DOHH2 (cell line): ENCODE data around the gene TRRAP.

Experiments used
- H3F3A ChIP-seq: fragments of 200-600 bp; sonication (generic), shearing (Covaris generic); 2 replicates; pipeline ENCODE4 v1.6.0; 2016; ENCODE audit warnings: antibody characterized with exemption, mild to moderate bottlenecking; ENCODE audit not compliant: control insufficient read depth, insufficient read depth
- H3K27ac ChIP-seq: fragments of 200-600 bp; sonication (generic); 2 replicates; pipeline ENCODE4 v1.5.1; 2014; ENCODE audit warnings: low read depth, mild to moderate bottlenecking, low read length, moderate library complexity
- H3K27me3 ChIP-seq: fragments of 200-600 bp; sonication (generic); 2 replicates; pipeline ENCODE4 v1.6.1; 2014; ENCODE audit warnings: mild to moderate bottlenecking, low read length, mixed read lengths; ENCODE audit not compliant: control insufficient read depth
- H3K36me3 ChIP-seq: fragments of 200-600 bp; sonication (generic); 2 replicates; pipeline ENCODE4 v1.6.1; 2014; ENCODE audit warnings: mild to moderate bottlenecking, low read length, moderate library complexity, mixed read lengths; ENCODE audit not compliant: control insufficient read depth
- H3K4me1 ChIP-seq: fragments of 200-600 bp; sonication (generic); 2 replicates; pipeline ENCODE4 v1.6.1; 2014; ENCODE audit warnings: mild to moderate bottlenecking, low read length, mixed read lengths; ENCODE audit not compliant: control insufficient read depth
- H3K4me2 ChIP-seq: fragments of 200-600 bp; sonication (generic); 2 replicates; pipeline ENCODE4 v1.6.0; 2014; ENCODE audit warnings: mild to moderate bottlenecking, low read length, moderate library complexity
- H3K4me3 ChIP-seq: fragments of 200-600 bp; sonication (generic); 2 replicates; pipeline ENCODE4 v1.5.1; 2014; ENCODE audit warnings: mild to moderate bottlenecking, low read length, mixed read lengths
- H3K79me2 ChIP-seq: fragments of 200-600 bp; sonication (generic); 2 replicates; pipeline ENCODE4 v1.6.1; 2014; ENCODE audit warnings: mild to moderate bottlenecking, low read length, mixed read lengths; ENCODE audit not compliant: control insufficient read depth
- H3K9me2 ChIP-seq: fragments of 200-600 bp; sonication (generic); replicated peaks from 2 replicates; pipeline ENCODE4 v1.6.1; 2014; ENCODE audit warnings: mild to moderate bottlenecking, low read length, mixed read lengths; ENCODE audit not compliant: control insufficient read depth
- H3K9me3 ChIP-seq: fragments of 200-600 bp; sonication (generic); 2 replicates; pipeline ENCODE4 v1.6.1; 2014; ENCODE audit warnings: antibody characterized with exemption, low read length, mixed read lengths; ENCODE audit not compliant: control insufficient read depth, insufficient read depth
- H4K20me1 ChIP-seq: fragments of 200-600 bp; sonication (generic); 2 replicates; pipeline ENCODE4 v1.6.0; 2014; ENCODE audit warnings: low read depth, mild to moderate bottlenecking, antibody characterized with exemption, low read length, moderate library complexity; ENCODE audit not compliant: control insufficient read depth, insufficient read depth
- CTCF ChIP-seq: fragments of 200-600 bp; sonication (generic); IDR thresholded peaks from one replicate; pipeline ENCODE4 v1.5.1; 2014; ENCODE audit warnings: antibody characterized with exemption, mild to moderate bottlenecking, low read depth, low read length; ENCODE audit not compliant: poor library complexity, severe bottlenecking
- EZH2phosphoT487 ChIP-seq: fragments of 200-600 bp; sonication (generic); IDR thresholded peaks from 2 replicates; pipeline ENCODE4 v1.6.1; 2017; ENCODE audit warnings: borderline replicate concordance, mild to moderate bottlenecking, antibody characterized with exemption, low read length, moderate library complexity, mixed read lengths

Gene TRRAP

GRCh38 chr7:98917331-98917730 is 39.0 kb downstream of the TRRAP start:
- H3K36me3 ChIP-seq, result peaks cover 91% of the 10 kb centered on the region
- no peak for TF ChIP-seq EZH2phosphoT487
- TF ChIP-seq CTCF, result no peak

GRCh38 chr7:98921608-98922372 is 43.5 kb downstream of the TRRAP start:
- no peak for TF ChIP-seq CTCF
- no peak for TF ChIP-seq EZH2phosphoT487
- Histone ChIP-seq H3K4me3 (no peak overlapping the region), H3K27ac (no peak overlapping the region), H3K4me2 (no peak overlapping the region), H3F3A (no peaks in the 10 kb centered on the region), H3K27me3 (no peaks in the 10 kb centered on the region), H3K9me2 (no peaks in the 10 kb centered on the region), H3K36me3 (peaks cover 94% of the 10 kb centered on the region), H3K4me1 (no peaks in the 10 kb centered on the region), H3K79me2 (no peaks in the 10 kb centered on the region), H3K9me3 (no peaks in the 10 kb centered on the region), H4K20me1 (peaks cover 3% of the 10 kb centered on the region; the same call in 1 of the 2 replicates)

More at GRCh38 chr7:98917331-98917730, 39.0 kb downstream of the TRRAP start:
- Histone ChIP-seq H3K4me1 (no peaks in the 10 kb centered on the region), H3K4me3 (no peak overlapping the region), H3K9me3 (no peaks in the 10 kb centered on the region), H3K4me2 (no peak overlapping the region), H3F3A (no peaks in the 10 kb centered on the region), H4K20me1 (peaks cover 3% of the 10 kb centered on the region; the same call in 1 of the 2 replicates), H3K9me2 (no peaks in the 10 kb centered on the region), H3K79me2 (no peaks in the 10 kb centered on the region), H3K27me3 (no peaks in the 10 kb centered on the region), H3K27ac (no peak overlapping the region)

- H3K4me2 ChIP-seq, result no peak overlapping the region
- no peaks in the 10 kb centered on the region for H3F3A ChIP-seq
- TF ChIP-seq CTCF, result no peak
- TF ChIP-seq EZH2phosphoT487, result no peak
- no peaks in the 10 kb centered on the region for H3K79me2 ChIP-seq
- no peak overlapping the region for H3K4me3 ChIP-seq
- no peak overlapping the region for H3K27ac ChIP-seq
- H3K9me2 ChIP-seq, result no peaks in the 10 kb centered on the region
- H3K36me3 ChIP-seq, result peaks cover 96% of the 10 kb centered on the region
- peaks cover 3% of the 10 kb centered on the region; the same call in 1 of the 2 replicates for H4K20me1 ChIP-seq
- H3K9me3 ChIP-seq, result no peaks in the 10 kb centered on the region
- no peaks in the 10 kb centered on the region for H3K27me3 ChIP-seq
- no peaks in the 10 kb centered on the region for H3K4me1 ChIP-seq
Measured at GRCh38 chr7:98922392-98923187, 44.3 kb downstream of the TRRAP start.
